Measurements from ENCODE around the gene RAB1B. TPM values are rescaled to one million over a fixed set of nuclear protein-coding genes. Genes with fewer than 3 reads are reported as not detected.
"Not testable (repeated sequence)": the region's sequence is repeated elsewhere in the genome, so short reads cannot be mapped to it uniquely, and the experiment has no call there.

RAB1B gene
- polyA plus RNA-seq, 1 donor = 122 TPM

DNA sequence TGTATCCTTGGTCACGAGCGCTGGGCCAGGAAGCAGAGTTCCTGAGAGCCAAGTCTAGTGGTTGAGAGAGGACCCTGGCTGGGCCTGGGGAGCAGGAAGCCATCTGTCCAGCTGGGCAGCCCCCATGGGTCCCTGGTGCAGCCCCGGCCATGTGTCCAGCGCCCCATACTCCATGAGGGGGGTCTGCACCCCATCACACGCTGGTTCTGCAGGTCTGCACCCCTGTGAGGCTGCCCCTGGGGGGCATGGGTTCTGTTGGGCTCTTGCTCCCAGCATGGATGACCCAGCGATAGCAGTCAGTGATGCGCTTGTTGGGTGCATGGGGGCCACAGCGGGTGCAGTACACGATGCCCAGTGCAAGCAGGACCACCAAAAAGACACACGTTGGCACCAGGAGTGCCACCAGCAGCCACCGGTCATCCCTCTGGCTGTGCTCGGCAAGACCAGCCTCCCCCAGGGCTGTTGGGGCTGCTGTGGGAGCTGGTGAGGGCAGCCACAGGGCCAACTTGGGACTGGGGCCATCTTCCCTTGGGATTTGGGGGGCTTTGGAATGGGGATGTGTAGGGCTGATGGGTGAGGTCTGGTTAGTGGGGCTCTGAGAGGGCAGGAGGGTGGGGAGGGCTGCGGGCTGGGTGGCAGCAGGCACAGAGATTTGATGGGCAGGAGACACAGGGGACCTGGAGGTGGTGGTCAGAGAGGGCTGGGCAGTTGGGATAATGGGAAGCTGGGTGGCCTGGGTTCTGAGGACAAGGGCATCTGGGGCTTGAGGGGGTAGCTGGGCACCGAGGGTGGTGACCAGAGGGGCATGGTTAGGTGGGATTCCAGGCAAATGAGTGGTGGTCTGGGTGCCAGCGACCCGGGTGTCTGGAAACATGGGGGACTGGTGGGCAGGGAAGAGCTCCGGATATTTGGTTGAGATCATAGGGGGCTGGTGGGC is 46.4 kb downstream of the RAB1B start:
- Histone ChIP-seq H3K9me3 (ENCODE audit: control insufficient read depth, low read depth, low read length) (peaks cover 5% of the 10 kb centered on the region), H3K4me1 (ENCODE audit: control insufficient read depth, insufficient read depth, low read length) (peaks cover 34% of the 10 kb centered on the region), H3K4me3 (ENCODE audit: low read length) (peak overlapping the region; percentile 59), H3K36me3 (ENCODE audit: control insufficient read depth, insufficient read depth, low read length) (no peaks in the 10 kb centered on the region), H3K27me3 (ENCODE audit: control insufficient read depth, insufficient read depth, low read length) (no peaks in the 10 kb centered on the region), H3K27ac (ENCODE audit: low read length) (peak overlapping the region; percentile 99)
- no CpG with 5 or more reads among the region's 17 CpGs for WGBS (ENCODE audit: insufficient coverage, low lambda C conversion rate)
- DNase-seq = no peak

- peak overlapping the region; percentile 49 for H3K27ac ChIP-seq (ENCODE audit: low read length)
Measured at GRCh38 chr11:66315498-66315885, 47.1 kb downstream of the RAB1B start.

GRCh38 chr11:66315921-66316811 is 47.7 kb downstream of the RAB1B start:
- Histone ChIP-seq H3K27ac (ENCODE audit: low read length) (peak overlapping the region; percentile 49), H3K9me3 (ENCODE audit: control insufficient read depth, low read depth, low read length) (peaks cover 5% of the 10 kb centered on the region), H3K27me3 (ENCODE audit: control insufficient read depth, insufficient read depth, low read length) (no peaks in the 10 kb centered on the region), H3K4me3 (ENCODE audit: low read length) (peak overlapping the region; percentile 59), H3K36me3 (ENCODE audit: control insufficient read depth, insufficient read depth, low read length) (no peaks in the 10 kb centered on the region), H3K4me1 (ENCODE audit: control insufficient read depth, insufficient read depth, low read length) (peaks cover 34% of the 10 kb centered on the region)
- no peak for DNase-seq
- no CpG with 5 or more reads among the region's 52 CpGs for WGBS (ENCODE audit: insufficient coverage, low lambda C conversion rate)

More at GRCh38 chr11:66315498-66315885, 47.1 kb downstream of the RAB1B start:
- H3K9me3 ChIP-seq (ENCODE audit: control insufficient read depth, low read depth, low read length) = peaks cover 5% of the 10 kb centered on the region
- WGBS (ENCODE audit: insufficient coverage, low lambda C conversion rate) = no CpG with 5 or more reads among the region's 14 CpGs
- peak overlapping the region; percentile 59 for H3K4me3 ChIP-seq (ENCODE audit: low read length)
- no peaks in the 10 kb centered on the region for H3K27me3 ChIP-seq (ENCODE audit: control insufficient read depth, insufficient read depth, low read length)
- no peak for DNase-seq
- peaks cover 34% of the 10 kb centered on the region for H3K4me1 ChIP-seq (ENCODE audit: control insufficient read depth, insufficient read depth, low read length)
- no peaks in the 10 kb centered on the region for H3K36me3 ChIP-seq (ENCODE audit: control insufficient read depth, insufficient read depth, low read length)

GRCh38 chr11:66316849-66317251 is 48.4 kb downstream of the RAB1B start, which contains the start of gene CD248:
TSS of gene CD248 (minus strand) at chr11:66317044. CDS start at chr11:66317027, 17 bp downstream.
- peaks cover 34% of the 10 kb centered on the region for H3K4me1 ChIP-seq (ENCODE audit: control insufficient read depth, insufficient read depth, low read length)
- peak in 1 of 2 donors; percentile 63 for DNase-seq
- no CpG with 5 or more reads among the region's 29 CpGs for WGBS (ENCODE audit: insufficient coverage, low lambda C conversion rate)
- peak within 1 kb of the TSS; percentile 79 for H3K27ac ChIP-seq (ENCODE audit: low read length)
- H3K4me3 ChIP-seq (ENCODE audit: low read length) = peak within 1 kb of the TSS; percentile 59
- H3K36me3 ChIP-seq (ENCODE audit: control insufficient read depth, insufficient read depth, low read length) = no peaks in the 10 kb centered on the region
- H3K27me3 ChIP-seq (ENCODE audit: control insufficient read depth, insufficient read depth, low read length) = no peaks in the 10 kb centered on the region
- peaks cover 5% of the 10 kb centered on the region for H3K9me3 ChIP-seq (ENCODE audit: control insufficient read depth, low read depth, low read length)

GRCh38 chr11:66317322-66317722 is 48.9 kb downstream of the RAB1B start:
- Histone ChIP-seq H3K4me1 (ENCODE audit: control insufficient read depth, insufficient read depth, low read length) (peaks cover 34% of the 10 kb centered on the region), H3K9me3 (ENCODE audit: control insufficient read depth, low read depth, low read length) (peaks cover 5% of the 10 kb centered on the region), H3K27ac (ENCODE audit: low read length) (peak overlapping the region; percentile 79), H3K36me3 (ENCODE audit: control insufficient read depth, insufficient read depth, low read length) (no peaks in the 10 kb centered on the region), H3K27me3 (ENCODE audit: control insufficient read depth, insufficient read depth, low read length) (no peaks in the 10 kb centered on the region), H3K4me3 (ENCODE audit: low read length) (peak overlapping the region; percentile 15)
- WGBS (ENCODE audit: insufficient coverage, low lambda C conversion rate) = 68% methylated on average over 4 of the region's 14 CpGs
- peak in 1 of 2 donors; percentile 29 for DNase-seq

DNA sequence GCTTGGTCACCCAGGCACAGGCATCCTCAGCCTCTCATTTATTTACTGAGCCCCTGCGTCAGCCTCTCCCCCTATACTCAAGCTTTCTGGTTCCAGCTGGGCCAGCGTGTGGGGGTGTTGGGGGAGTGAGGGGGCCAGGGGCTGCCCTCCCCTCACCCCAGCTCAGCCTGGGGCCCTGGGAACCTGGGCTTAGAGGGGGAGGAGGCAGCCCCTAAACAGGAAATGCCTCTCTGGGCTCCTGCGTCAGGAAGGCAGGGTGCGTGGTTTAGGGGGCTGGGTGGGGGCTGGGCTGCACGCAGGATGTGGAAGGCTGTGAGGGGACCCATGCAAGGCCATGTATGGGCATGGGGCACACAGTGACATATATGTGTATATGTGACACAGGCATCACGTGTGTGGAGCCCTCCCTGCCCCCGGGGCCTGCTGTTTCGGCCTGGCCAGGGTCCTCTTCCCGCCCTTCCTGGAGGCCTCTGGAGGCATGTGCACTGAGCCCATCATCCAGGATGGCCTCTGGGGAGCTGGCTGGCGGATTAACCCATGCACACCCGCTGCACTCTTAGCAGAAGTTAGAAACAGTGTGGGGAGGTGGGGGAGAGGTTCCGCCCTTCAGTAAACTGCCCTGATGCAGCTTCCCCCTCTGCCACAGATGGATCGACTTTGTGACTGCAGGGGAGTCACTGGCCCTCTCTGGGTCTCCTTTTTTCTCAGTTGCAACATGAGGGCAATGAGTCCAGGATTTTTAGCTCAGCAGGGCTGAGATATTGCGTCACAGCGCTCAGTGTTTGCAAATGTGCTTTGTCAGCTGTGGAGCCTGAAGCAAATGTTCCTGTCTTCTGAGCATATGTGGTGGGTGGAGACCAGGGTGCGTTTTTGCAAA is 49.5 kb downstream of the RAB1B start:
- Histone ChIP-seq H3K4me1 (ENCODE audit: control insufficient read depth, insufficient read depth, low read length) (peaks cover 33% of the 10 kb centered on the region), H3K27me3 (ENCODE audit: control insufficient read depth, insufficient read depth, low read length) (no peaks in the 10 kb centered on the region), H3K9me3 (ENCODE audit: control insufficient read depth, low read depth, low read length) (peaks cover 5% of the 10 kb centered on the region), H3K36me3 (ENCODE audit: control insufficient read depth, insufficient read depth, low read length) (no peaks in the 10 kb centered on the region), H3K4me3 (ENCODE audit: low read length) (no peak overlapping the region), H3K27ac (ENCODE audit: low read length) (peak overlapping the region; percentile 79)
- WGBS (ENCODE audit: insufficient coverage, low lambda C conversion rate) = no CpG with 5 or more reads among the region's 16 CpGs
- DNase-seq = peak; percentile 66 to 71

GRCh38 chr11:66318600-66318970 is 50.1 kb downstream of the RAB1B start:
- Histone ChIP-seq H3K4me3 (ENCODE audit: low read length) (no peak overlapping the region), H3K4me1 (ENCODE audit: control insufficient read depth, insufficient read depth, low read length) (peaks cover 27% of the 10 kb centered on the region), H3K27me3 (ENCODE audit: control insufficient read depth, insufficient read depth, low read length) (no peaks in the 10 kb centered on the region), H3K36me3 (ENCODE audit: control insufficient read depth, insufficient read depth, low read length) (no peaks in the 10 kb centered on the region), H3K27ac (ENCODE audit: low read length) (peak overlapping the region; percentile 79), H3K9me3 (ENCODE audit: control insufficient read depth, low read depth, low read length) (peaks cover 5% of the 10 kb centered on the region)
- WGBS (ENCODE audit: insufficient coverage, low lambda C conversion rate) = no CpG with 5 or more reads among the region's 3 CpGs
- DNase-seq = no peak

GRCh38 chr11:66320289-66320688 is 51.9 kb downstream of the RAB1B start:
- H3K27ac ChIP-seq (ENCODE audit: low read length); H3K27me3 ChIP-seq (ENCODE audit: control insufficient read depth, insufficient read depth, low read length); H3K4me3 ChIP-seq (ENCODE audit: low read length); H3K36me3 ChIP-seq (ENCODE audit: control insufficient read depth, insufficient read depth, low read length); H3K9me3 ChIP-seq (ENCODE audit: control insufficient read depth, low read depth, low read length); DNase-seq: not testable (repeated sequence)
- peaks cover 23% of the 10 kb centered on the region for H3K4me1 ChIP-seq (ENCODE audit: control insufficient read depth, insufficient read depth, low read length)
- WGBS (ENCODE audit: insufficient coverage, low lambda C conversion rate) = no CpG with 5 or more reads among the region's 2 CpGs

DNA sequence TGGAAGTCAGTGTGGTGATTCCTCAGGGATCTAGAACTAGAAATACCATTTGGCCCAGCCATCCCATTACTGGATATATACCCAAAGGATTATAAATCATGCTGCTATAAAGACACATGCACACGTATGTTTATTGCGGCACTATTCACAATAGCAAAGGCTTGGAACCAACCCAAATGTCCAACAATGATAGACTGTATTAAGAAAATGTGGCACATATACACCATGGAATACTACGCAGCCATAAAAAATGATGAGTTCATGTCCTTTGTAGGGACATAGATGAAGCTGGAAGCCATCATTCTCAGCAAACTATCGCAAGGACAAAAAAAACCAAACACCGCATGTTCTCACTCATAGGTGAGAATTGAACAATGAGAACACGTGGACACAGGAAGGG is 52.3 kb downstream of the RAB1B start:
- not testable (repeated sequence) for H3K27ac ChIP-seq (ENCODE audit: low read length); H3K4me3 ChIP-seq (ENCODE audit: low read length); H3K36me3 ChIP-seq (ENCODE audit: control insufficient read depth, insufficient read depth, low read length); DNase-seq; H3K27me3 ChIP-seq (ENCODE audit: control insufficient read depth, insufficient read depth, low read length); H3K9me3 ChIP-seq (ENCODE audit: control insufficient read depth, low read depth, low read length)
- H3K4me1 ChIP-seq (ENCODE audit: control insufficient read depth, insufficient read depth, low read length) = peaks cover 23% of the 10 kb centered on the region
- WGBS (ENCODE audit: insufficient coverage, low lambda C conversion rate) = no CpG with 5 or more reads among the region's 6 CpGs

All from large intestine (tissue), 3 donors.